ENCODE measurements around the gene PRKAR1A. TPM values are rescaled to one million over a fixed set of nuclear protein-coding genes. Genes with fewer than 3 reads are reported as not detected.
"Not testable (repeated sequence)": the region's sequence is repeated elsewhere in the genome, so short reads cannot be mapped to it uniquely, and the experiment has no call there.

The PRKAR1A gene
- total RNA-seq, 3 donors from 2014 or later = 331 to 432 (median 409) TPM

GRCh38 chr17:68518063-68518815 lies 6.0 kb downstream of the PRKAR1A start:
- Histone ChIP-seq H3K9me3 (no peaks in the 10 kb centered on the region), H3K27me3 (no peaks in the 10 kb centered on the region), H3K36me3 (peaks cover 10% of the 10 kb centered on the region), H3K4me3 (no peak overlapping the region), H3K4me1 (peaks cover 0 to 8% of the 10 kb centered on the region in 2 donors), H3K27ac (no peak overlapping the region)
- intact Hi-C loops (cut with DNase I; ENCODE audit: low total_unique reads) = no loop called here
- DNase-seq (ENCODE audit: low spot score in 2 of 2) = no peak
- TF ChIP-seq POLR2A (IDR thresholded peaks at IDR 0.05) (no peak), POLR2AphosphoS5 (IDR thresholded peaks at IDR 0.05) (no peak), CTCF (IDR thresholded peaks at IDR 0.05) (no peak)

- H3K36me3 ChIP-seq = peaks cover 10% of the 10 kb centered on the region
- not testable (repeated sequence) for H3K4me1 ChIP-seq
Observed at GRCh38 chr17:68519051-68519450, 6.8 kb downstream of the PRKAR1A start.

GRCh38 chr17:68519911-68520310 lies 7.7 kb downstream of the PRKAR1A start:
- H3K4me1 ChIP-seq = peaks cover 0 to 3% of the 10 kb centered on the region in 2 donors
- H3K27ac ChIP-seq = no peak overlapping the region
- no peaks in the 10 kb centered on the region for H3K9me3 ChIP-seq
- H3K27me3 ChIP-seq = no peaks in the 10 kb centered on the region
- DNase-seq (ENCODE audit: low spot score in 2 of 2) = no peak
- TF ChIP-seq CTCF (IDR thresholded peaks at IDR 0.05) (no peak), POLR2A (IDR thresholded peaks at IDR 0.05) (no peak), POLR2AphosphoS5 (IDR thresholded peaks at IDR 0.05) (no peak)
- peaks cover 10% of the 10 kb centered on the region for H3K36me3 ChIP-seq
- H3K4me3 ChIP-seq = no peak overlapping the region
- intact Hi-C loops (cut with DNase I; ENCODE audit: low total_unique reads) = no loop called here

More at GRCh38 chr17:68519051-68519450, 6.8 kb downstream of the PRKAR1A start:
- H3K4me3 ChIP-seq; DNase-seq (ENCODE audit: low spot score in 2 of 2); intact Hi-C loops (cut with DNase I; ENCODE audit: low total_unique reads); H3K27ac ChIP-seq; H3K27me3 ChIP-seq; H3K9me3 ChIP-seq: not testable (repeated sequence)

GRCh38 chr17:68522266-68522665 lies 10.0 kb downstream of the PRKAR1A start:
- DNase-seq (ENCODE audit: low spot score in 2 of 2) = no peak
- intact Hi-C loops (cut with DNase I; ENCODE audit: low total_unique reads) = no loop called here
- H3K9me3 ChIP-seq = no peaks in the 10 kb centered on the region
- H3K4me1 ChIP-seq = peaks cover 0 to 3% of the 10 kb centered on the region in 2 donors
- no peak overlapping the region for H3K4me3 ChIP-seq
- H3K36me3 ChIP-seq = peaks cover 5% of the 10 kb centered on the region
- H3K27me3 ChIP-seq = no peaks in the 10 kb centered on the region
- H3K27ac ChIP-seq = no peak overlapping the region
- TF ChIP-seq POLR2AphosphoS5 (IDR thresholded peaks at IDR 0.05) = no peak
- no peak for TF ChIP-seq POLR2A (IDR thresholded peaks at IDR 0.05)
- no peak for TF ChIP-seq CTCF (IDR thresholded peaks at IDR 0.05)

- H3K27ac ChIP-seq = no peak overlapping the region
- no peak overlapping the region for H3K4me3 ChIP-seq
- H3K36me3 ChIP-seq = peaks cover 17% of the 10 kb centered on the region
- no peak for DNase-seq (ENCODE audit: low spot score in 2 of 2)
- H3K4me1 ChIP-seq = peaks cover 0 to 3% of the 10 kb centered on the region in 2 donors
- no peaks in the 10 kb centered on the region for H3K9me3 ChIP-seq
- TF ChIP-seq POLR2AphosphoS5 (IDR thresholded peaks at IDR 0.05) (no peak), POLR2A (IDR thresholded peaks at IDR 0.05) (no peak), CTCF (IDR thresholded peaks at IDR 0.05) (no peak)
- no peaks in the 10 kb centered on the region for H3K27me3 ChIP-seq
- intact Hi-C loops (cut with DNase I; ENCODE audit: low total_unique reads) = no loop called here
Observed at GRCh38 chr17:68526548-68526947, 14.3 kb downstream of the PRKAR1A start.

Measured in breast epithelium (tissue), 4 donors.